AG08396 (cell line): ENCODE results near the gene CD300A.
"Not testable (repeated sequence)": the region's sequence is repeated elsewhere in the genome, so short reads cannot be mapped to it uniquely, and the experiment has no call there.

Experiments
- DNase-seq: peaks from one replicate; pipeline ENCODE4 v3.0.0; 2012; ENCODE audit warnings: low spot score, mixed read lengths

CD300A gene

DNA sequence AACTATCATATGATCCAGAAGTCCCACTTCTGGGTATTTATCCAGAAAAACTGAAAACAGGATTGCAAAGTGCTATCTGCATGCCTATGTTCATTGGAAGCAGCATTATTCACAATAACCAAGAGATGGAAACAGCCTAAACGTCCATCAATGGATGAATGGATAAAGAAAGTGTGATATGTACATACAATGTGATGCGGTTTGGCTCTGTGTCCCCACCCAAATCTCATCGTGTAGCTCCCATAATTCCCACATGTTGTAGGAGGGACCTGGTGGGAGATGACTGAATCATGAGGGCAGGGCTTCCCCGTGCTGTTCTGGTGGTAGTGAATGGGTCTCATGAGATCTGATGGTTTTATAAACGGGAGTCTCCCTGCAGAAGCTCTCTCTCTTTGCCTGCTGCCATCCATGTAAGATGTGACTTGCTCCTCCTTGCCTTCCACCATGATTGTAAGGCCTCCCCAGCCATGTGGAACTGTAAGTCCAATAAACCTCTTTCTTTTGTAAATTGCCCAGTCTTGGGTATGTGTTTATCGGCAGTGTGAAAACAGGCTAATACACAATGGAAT is 52.1 kb downstream of the CD300A start:
- not testable (repeated sequence) for DNase-seq

DNA sequence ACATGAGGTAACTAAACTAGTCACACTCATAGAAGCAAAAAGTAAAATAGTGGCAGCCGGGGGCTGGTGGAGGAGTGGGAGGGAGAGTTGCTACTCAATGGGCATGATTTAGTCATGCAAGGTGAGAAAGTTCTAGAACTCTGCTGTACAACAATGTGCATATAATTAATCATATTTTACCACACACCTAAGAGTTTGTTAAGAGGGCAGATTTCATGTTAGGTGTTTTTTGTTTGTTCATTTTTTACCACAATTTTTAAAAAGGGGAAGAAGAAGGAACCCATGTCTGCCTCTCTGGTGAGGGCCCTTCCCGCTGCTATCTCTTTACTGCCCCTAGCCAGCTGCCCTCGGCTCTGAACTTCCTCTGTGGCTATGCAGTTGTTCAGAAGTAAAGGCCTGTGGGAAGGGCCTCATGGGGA is 53.6 kb downstream of the CD300A start:
- DNase-seq = no peak

DNA sequence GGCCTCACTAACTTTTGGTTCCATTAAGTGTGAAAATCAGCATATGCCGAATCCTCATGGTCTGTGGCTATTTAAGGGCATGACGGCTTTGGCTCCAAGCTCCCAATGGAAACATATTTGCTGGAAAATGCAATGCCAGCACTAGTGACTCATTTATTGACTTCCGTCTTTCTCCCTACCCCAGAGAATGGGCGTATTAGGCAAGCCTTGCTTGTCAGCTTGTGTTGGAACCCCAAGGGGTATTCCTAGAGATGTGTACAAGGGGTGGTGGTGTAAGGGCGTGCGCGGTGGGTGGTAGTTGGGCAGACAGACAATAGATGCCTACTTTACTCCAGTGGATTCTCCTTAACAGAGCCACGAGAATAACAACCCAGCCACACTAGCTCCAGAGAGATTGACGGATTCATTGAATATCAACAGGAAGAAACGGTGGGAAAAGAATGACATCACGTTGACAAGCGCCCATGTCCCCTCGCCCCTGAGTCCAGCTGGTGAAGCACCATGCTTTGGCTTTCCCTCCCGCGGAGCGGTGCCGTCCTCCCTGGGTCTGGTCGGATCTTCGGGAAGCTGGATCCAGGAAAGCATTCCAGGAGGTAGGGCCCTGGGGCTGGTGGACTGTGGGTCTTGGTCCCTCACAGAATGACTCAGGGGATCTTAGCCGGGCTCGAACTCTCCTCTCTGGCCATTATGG is 54.5 kb downstream of the CD300A start:
- DNase-seq = peak; percentile 1

DNA sequence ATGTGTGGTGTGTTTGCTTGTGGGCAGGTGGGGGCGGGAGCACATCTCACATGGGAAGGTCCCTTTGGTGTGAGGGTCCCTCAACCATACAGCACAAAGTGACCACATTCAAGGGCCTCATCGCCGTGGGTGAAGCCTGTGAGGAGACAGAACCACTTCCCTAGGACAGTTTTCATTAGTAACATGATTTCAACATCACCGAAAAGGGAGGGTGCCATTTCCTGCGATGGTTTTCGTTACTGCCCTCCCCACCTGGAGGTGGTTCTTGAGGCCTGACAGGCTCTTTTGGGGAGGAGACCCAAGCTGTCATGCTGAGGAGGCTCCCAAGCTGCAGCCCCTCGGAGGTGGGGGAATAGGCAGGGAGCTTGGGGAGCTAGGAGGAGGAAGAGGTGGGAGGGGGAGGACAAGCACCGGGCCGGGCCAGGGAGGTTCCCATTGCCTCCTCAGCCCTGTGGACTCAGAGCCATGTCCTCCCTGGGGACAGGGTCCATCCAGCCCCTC is 55.3 kb downstream of the CD300A start:
- DNase-seq = peak; percentile 2

DNA sequence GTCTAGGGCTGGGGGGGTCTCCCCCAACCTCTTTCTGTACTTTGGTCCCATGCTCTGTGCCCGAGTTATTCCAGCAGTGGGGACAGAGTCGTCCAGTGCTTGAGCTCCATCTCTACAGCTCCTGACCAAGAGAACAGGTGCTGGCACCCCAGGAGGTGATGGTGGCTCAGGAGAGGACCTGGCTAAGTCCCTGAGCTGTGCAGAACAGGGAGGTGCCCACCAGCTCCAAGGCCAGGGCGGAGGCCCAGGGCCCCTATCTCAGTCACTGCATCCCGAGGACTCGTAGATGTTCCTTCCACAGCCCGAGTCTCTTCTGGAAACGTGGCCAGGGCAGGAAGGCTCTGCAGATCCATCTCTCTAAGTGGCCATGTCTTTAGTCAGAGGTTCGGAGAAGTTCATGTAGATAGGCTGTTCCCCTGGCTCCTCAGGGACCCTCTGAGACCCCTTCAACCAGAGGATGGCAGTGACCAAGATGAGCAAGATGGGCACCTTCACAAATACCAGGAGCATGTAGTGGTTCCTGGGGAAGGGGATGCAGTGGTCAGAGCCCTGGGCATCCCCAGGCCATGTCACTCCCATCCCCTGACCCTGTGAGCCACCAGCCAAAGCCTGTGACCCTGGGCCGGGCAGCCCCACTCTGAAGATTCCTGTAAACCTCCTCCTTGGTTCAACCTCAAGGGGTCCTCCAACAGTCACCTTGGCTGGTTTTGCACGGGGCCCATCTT is 56.1 kb downstream of the CD300A start:
- DNase-seq = peak; percentile 5

DNA sequence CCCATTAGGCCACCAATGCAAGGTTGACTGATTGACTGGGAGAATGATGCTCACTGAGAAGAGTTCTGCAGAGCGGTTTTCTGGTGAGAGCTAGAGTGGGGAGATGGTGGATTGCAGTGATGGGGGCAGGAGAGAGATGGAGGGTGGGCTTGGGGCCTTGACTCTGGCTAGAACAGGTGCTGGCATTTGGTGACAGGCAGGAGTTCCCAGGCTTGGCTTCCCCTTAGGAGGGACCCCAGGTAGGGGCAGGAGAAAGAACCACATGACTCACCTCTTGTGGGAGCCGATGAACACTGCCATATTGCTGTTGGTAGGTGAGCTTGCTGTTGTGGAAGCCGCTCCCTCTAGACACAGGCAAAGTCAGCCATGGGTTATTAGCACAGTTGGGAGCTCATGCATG is 56.9 kb downstream of the CD300A start:
- peak; percentile 2 for DNase-seq

DNA sequence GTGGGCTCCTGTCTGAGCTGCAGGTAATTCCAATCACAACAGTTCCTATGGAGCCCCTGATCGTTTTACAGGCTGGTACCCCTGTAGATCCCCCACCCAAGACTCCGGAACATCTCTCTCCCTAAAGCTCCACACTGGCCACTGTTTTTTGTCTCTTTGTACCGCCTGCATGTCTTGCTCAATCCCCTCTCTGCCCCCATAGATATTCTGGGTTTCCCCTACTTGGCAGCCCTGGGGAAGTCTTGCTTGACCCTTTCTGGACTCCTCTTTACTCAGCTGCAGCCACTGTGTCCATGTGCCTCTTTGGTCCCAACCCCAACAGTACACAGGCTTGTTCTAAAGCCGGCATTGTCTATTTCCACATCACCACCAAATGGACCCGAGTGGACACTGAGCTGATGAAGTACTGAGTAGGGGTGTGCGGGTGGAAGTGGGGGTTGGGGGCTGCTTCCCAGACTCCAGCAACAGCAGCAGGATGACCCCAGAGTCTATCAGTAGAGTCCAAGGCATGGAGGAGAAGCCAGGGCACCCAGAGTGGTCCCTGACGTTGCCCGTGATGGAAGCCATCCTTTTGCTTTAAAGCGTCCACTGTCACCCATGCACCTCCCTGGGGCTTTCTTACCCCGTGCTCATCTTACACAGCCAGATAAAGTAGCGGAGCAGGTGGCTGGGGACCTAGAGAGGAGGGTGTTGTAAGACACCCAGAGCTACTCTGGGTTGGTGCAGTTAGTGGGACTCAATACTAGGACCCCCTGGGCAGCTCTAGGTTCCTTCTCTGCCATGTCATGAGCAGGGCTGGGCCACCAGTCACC is 58.4 kb downstream of the CD300A start:
- DNase-seq = peak; percentile 2

DNA sequence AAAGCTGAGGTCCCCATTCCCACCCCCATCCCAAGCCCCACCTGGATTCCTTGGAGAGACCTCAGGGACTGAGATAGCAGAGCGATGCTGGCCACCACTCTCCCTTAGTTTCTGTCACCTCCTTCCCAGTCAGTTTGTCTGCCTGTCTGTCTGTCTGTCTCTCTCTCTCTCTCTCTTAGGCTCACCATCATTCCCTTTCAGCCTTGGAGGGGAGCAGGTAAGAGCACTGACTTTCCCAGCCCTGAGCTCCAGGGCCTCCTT is 59.0 kb downstream of the CD300A start:
- DNase-seq = no peak

DNA sequence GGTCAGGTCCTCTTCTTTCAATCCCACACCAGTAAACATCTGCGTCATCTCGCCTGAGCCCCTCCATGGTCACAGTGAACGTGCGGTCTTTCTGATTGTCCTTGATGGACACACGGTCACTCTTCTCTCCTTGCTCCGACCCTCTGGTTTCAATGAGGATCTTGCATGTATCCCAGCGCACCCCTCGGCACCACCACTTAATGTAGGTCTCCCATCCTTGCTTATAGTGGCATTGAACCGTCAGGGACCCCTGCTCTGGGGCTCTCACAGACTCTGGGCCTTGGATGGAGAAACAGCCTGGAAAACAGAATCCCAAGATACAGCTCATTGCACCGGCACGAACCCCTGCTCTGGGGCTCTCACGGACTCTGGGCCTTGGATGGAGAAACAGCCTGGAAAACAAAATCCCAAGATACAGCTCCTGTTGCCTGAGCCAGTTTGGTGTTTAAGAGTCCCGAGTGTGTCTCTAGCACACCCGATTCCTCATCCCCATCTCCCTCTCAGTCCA is 59.4 kb downstream of the CD300A start:
- no peak for DNase-seq

DNA sequence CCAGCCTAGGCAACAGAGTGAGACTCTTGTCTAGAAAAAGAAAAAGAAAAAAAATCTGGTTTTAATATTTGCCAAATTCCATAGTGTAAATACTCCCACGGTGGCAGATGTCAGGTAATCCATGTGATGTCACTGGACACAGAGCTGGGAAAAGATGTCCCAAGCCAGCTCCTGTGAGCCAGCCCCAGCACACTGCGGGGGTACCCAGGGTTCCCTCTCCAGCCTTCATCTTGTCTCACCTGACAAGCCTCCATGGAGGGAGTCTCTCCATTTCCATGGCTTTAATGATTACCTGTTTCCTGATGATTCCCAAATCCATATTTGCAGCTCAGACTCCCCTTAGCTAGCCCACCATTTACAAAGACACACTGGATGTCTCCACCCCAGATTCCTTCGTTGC is 60.2 kb downstream of the CD300A start:
- peak; percentile 1 for DNase-seq

DNA sequence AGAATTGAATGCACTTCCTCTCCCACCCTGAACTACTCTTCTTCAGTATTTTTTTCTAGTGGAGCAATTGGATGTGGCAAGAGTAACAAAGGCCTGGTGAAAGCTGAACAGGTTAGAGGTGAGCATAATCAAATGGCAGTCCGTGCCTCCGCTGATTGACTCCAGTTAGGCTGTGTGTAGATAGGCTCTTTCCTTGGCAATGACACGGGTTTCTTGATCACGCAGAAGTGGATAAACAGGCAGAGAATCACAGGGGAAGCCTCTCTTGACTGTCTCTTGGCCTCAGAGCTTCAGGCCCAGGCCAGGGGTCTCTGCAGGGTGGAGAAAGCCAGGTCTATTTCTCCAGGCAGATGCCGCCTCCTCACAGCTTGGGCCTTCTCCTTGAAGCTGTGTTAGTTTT is 60.6 kb downstream of the CD300A start:
- DNase-seq = peak; percentile 1

DNA sequence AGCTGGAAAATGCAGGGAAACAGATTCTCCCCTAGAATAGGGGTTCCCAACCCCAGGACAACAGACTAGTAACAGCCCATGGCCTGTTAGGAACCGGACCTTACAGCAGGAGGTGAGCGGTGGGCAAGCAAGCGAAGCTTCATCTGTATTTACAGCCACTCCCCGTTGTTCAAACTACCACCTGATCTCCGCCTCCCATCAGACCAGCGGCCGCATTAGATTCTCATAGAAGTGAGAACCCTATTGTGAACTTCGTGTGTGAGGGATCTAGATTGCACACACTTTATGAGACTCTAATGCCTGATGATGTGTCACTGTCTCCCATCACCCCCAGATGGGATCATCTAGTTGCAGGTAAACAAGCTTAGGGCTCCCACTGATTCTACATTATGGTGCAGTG is 61.3 kb downstream of the CD300A start:
- DNase-seq = no peak

DNA sequence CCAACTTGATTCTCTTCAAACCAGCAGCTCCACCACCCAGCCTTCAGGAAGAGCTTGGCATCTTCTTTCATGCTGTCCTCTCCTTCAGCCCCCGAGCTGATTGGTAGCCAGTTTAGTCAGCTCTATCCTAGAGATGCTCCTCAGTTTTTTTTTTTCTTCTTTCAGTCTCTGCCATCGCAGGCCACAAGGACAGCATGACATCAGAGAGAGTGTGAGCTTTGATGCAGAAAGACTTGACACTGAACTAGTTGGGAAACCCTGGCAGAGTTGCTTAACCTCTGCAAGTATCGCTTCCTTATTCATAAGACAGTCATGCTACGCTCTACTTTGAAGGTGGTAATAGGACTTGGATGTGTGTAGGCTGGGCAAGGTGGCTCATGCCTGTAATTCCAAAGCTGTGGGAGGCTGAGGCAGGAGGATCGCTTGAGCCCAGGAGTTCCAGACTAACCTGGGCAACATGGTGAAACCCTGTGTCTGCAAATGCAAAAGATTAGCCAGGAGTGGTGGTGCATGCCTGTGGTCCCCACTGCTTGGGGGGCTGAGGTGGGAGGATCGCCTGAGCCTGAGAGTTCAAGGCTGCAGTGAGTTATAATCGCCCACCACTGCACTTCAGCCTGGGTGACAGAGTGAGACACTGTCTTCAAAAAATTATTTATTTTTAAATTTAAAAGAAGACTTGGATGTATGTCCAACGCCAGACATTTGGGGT is 62.2 kb downstream of the CD300A start:
- no peak for DNase-seq

DNA sequence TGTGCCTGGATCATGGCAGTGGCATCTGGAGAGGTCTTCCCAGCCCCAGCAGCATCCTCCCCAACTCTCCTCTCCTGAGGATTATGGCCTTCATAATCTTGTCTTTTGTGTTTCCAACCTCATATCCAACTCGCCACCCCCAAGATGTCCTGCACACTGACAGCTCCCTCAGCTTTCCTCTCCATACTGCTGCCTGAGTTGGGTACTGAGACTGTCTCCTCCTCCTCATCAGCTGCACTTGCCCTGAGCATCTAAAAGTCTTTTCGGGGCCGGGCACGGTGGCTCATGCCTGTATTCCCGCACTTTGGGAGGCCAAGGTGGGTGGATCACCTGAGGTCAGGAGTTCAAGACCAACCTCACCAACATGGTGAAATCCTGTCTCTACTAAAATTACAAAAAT is 62.8 kb downstream of the CD300A start:
- no peak for DNase-seq

DNA sequence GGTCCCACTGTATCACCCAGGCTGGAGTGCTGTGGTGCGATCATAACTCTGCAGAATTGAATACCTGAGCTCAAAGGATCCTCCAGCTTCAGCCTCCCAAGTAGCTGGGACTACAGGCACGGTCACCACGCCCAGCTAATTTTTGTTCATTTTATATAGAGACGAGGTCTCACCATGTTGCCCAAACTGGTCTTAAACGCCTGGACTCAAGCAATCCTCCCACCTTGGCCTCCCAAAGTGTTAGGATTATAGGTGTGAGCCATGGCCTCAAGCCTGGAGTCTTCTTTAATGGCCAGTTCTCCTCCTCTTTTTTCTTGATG is 64.4 kb downstream of the CD300A start:
- DNase-seq = no peak

DNA sequence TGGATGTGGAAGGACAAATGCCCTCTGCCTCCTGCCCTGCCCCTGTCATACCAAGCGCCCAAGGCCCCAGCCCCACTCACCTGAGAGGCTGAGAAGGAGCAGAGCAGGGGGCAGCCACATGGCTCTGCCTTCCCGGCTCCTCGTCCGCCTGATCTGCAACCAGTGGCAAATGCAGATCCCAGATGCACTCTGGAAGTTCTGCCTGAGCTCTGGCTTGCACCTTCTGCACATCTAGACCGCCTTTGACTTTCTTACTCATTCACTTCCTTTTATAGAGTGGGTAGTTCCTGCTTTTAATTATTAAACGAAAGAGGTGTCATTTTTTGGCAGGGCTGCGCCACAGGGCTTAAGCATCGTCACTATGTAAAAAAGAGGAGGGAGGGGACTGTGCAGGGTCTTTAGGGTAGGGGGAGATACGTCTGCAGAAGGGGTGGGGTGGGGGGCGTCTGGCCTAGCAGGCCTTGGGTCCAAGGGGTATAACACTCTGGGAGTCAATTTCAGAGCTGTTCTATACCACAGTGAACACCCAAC is 64.9 kb downstream of the CD300A start, which contains the start of gene CD300LB:
CD300LB (minus strand) TSS at position 245 of the 531 bp plus-strand sequence; CDS start at position 120, 125 bp downstream.
- DNase-seq = no peak

DNA sequence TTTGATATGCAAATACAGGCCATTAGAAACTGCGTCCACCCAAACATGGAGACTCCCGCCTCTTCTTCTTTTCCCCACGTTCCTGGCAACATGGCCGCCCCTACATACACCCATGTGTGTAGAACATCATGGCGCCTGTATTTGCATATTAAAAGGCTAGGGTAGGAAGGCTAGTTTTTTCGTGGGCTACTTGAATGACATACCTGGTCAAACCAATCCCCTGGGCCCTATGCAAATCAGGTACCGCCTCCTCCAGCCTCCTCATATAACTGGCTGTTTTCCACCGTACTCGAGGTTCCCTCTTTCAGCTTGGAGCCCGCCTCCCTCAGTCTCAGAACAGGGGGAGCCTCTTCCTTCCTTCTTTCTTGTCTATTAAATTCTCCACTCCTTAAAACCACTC is 65.7 kb downstream of the CD300A start:
- no peak for DNase-seq
